ENCODE data around the gene JAKMIP3.

The JAKMIP3 gene

DNA sequence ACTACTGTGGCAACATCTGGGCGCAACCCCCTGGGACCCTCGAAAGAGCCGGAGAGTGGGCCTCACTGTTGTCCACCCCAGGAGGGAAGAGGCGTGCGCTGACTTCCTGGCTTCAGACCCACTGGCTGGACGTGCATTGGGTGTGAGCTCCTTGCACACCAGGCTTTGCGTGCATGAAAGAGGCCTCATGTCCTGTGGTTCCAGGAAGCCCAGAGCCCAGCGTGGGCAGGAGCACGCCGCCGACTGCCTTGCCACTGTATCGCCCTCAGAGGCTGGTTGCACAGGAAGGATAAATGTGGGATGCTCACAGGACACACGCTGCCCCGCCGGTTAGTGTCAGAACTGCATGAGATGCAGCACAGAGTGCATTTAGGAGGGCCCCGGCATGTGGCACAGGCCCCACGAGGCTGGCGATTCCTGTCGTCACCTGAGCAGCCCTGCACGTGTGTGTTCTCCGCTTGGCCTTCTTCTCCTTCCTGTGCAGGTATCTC, 8.5 kb upstream of the JAKMIP3 start:
- no peak for TF ChIP-seq TAF1 (IDR thresholded peaks at IDR 0.05; ENCODE audit: borderline replicate concordance, insufficient read depth, low read length)
- TF ChIP-seq, protein P1, sequence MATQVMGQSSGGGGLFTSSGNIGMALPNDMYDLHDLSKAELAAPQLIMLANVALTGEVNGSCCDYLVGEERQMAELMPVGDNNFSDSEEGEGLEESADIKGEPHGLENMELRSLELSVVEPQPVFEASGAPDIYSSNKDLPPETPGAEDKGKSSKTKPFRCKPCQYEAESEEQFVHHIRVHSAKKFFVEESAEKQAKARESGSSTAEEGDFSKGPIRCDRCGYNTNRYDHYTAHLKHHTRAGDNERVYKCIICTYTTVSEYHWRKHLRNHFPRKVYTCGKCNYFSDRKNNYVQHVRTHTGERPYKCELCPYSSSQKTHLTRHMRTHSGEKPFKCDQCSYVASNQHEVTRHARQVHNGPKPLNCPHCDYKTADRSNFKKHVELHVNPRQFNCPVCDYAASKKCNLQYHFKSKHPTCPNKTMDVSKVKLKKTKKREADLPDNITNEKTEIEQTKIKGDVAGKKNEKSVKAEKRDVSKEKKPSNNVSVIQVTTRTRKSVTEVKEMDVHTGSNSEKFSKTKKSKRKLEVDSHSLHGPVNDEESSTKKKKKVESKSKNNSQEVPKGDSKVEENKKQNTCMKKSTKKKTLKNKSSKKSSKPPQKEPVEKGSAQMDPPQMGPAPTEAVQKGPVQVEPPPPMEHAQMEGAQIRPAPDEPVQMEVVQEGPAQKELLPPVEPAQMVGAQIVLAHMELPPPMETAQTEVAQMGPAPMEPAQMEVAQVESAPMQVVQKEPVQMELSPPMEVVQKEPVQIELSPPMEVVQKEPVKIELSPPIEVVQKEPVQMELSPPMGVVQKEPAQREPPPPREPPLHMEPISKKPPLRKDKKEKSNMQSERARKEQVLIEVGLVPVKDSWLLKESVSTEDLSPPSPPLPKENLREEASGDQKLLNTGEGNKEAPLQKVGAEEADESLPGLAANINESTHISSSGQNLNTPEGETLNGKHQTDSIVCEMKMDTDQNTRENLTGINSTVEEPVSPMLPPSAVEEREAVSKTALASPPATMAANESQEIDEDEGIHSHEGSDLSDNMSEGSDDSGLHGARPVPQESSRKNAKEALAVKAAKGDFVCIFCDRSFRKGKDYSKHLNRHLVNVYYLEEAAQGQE (IDR thresholded peaks at IDR 0.05; ENCODE audit: insufficient read depth in 1 of 2, low read depth in 2 of 2, low read length in 2 of 2): no peak
- no peak for TF ChIP-seq FOXP2 (optimal IDR thresholded peaks at IDR 0.05; ENCODE audit: borderline replicate concordance, extremely low read depth, extremely low read length, insufficient read depth)
- TF ChIP-seq POLR2AphosphoS5 (IDR thresholded peaks at IDR 0.05; ENCODE audit: low read depth, low read length): no peak
- TF ChIP-seq SIN3A (IDR thresholded peaks at IDR 0.05; ENCODE audit: borderline replicate concordance, insufficient read depth, low read length): no peak

DNA sequence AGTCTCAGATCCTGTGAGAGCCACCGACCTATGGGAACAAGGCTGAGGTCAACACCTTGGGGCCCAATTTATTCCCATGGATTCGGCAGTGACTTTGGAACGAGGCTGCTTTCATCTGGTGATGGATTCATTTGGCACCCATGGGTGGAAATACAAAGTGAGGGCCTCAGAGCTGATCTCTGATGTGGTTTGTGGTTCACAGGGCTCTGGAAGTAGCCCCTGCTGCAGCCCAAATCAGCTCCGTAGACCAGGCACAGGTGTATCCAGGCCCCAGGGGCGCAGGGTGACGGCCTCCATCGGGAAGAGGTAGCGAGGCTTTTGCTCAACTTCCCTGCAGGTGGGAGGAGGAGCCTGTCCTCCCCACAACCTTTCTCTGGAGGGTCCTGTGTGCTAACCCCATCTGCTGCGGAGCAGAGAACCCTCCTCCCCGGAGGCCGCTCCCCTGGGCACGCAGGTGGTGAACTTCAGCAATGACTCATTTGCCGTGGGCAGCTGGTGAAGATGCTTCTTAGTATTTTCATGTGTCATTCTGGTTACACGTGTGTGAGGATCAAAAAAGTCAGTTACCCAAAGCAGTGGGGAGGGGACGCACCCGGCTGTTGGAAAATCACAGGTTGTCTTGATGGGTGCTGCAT, 7.5 kb upstream of the JAKMIP3 start:
- TF ChIP-seq, protein P1 (IDR thresholded peaks at IDR 0.05; ENCODE audit: insufficient read depth in 1 of 2, low read depth in 2 of 2, low read length in 2 of 2): no peak
- no peak for TF ChIP-seq SIN3A (IDR thresholded peaks at IDR 0.05; ENCODE audit: borderline replicate concordance, insufficient read depth, low read length)
- TF ChIP-seq FOXP2 (optimal IDR thresholded peaks at IDR 0.05; ENCODE audit: borderline replicate concordance, extremely low read depth, extremely low read length, insufficient read depth): no peak
- no peak for TF ChIP-seq TAF1 (IDR thresholded peaks at IDR 0.05; ENCODE audit: borderline replicate concordance, insufficient read depth, low read length)
- no peak for TF ChIP-seq POLR2AphosphoS5 (IDR thresholded peaks at IDR 0.05; ENCODE audit: low read depth, low read length)

DNA sequence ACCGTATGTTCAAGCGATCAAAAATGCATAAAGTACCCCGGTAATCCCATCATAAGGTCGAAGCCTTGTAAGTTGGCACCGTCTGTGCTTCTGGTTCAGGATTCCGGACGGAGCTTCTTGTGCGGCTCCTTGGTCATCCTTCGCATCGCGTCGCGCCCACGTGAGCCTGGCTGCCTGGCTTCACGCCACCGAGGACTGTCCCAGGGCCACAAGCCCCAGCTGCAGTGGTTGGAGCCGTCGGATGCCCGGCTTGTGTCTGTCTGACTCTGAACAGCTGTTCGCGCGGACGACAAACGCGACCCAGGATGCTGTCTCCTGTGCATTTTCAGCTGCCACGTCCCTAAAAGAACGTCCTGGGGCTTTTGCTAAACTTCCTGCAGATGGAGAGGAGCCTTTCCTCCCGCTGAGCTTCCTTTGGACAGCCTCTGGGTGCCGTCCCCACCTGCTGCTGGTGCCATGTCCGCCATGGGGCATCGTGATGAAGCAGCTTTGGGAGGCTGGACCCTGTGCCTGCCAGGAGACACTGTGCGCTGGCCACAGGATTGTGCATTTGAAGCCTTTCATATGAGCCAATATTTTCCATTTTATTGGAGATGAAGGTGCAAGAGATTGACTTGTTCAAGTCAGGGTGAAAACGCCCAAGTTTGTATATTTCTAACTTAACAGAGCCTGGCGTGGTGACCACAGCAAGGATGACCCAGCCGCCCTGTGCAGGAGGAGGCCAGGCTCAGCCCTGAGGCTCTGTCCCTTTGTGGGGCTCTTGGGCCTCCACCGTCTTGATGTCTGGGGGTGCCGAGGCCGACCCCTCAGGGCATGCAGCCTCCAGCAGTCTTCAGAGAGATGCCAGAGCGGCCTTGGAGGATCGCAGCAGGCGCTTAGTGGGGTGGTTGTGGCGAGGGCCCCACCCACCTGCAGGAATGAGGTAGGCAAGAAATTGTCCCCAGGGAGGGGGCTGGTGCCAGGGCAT, 6.7 kb upstream of the JAKMIP3 start:
- no peak for TF ChIP-seq TAF1 (IDR thresholded peaks at IDR 0.05; ENCODE audit: borderline replicate concordance, insufficient read depth, low read length)
- no peak for TF ChIP-seq FOXP2 (optimal IDR thresholded peaks at IDR 0.05; ENCODE audit: borderline replicate concordance, extremely low read depth, extremely low read length, insufficient read depth)
- TF ChIP-seq, protein P1 (IDR thresholded peaks at IDR 0.05; ENCODE audit: insufficient read depth in 1 of 2, low read depth in 2 of 2, low read length in 2 of 2): no peak
- no peak for TF ChIP-seq POLR2AphosphoS5 (IDR thresholded peaks at IDR 0.05; ENCODE audit: low read depth, low read length)
- no peak for TF ChIP-seq SIN3A (IDR thresholded peaks at IDR 0.05; ENCODE audit: borderline replicate concordance, insufficient read depth, low read length)

DNA sequence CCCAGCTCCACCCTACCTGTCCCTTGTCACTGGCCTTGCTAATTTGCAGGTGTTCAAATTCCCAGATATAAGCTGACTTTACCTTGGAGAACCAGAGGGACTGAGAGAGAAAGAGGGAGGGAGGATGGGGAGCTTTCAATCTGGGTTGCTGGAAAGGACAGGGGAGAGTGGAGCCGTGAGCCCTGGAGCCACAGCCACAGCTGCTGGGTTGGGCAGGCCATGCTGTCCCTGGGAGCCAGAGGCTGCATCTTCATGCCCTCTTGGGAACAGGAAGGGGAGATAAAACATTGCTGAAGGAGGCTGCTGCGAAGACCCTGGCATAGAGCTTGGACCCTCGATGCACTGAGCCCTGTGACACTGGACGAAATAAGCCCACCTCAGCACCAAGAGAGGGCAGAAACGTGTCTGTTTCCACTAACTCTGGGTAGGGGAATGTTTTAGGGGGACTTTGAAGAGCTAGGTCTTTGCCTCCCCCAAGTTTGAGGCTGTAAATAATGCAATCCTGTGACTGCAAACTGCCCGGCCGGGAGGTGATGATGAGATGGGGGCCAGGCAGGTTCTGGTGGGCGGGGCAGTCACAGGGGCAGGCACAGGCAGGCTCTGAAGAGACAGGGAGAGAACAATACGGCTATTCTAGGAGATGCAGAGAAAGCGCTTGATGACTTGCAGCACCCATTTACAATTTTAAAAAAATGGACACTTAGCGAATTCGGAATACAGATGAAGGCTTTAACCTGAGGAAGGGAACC, 5.8 kb upstream of the JAKMIP3 start:
- no peak for TF ChIP-seq SIN3A (IDR thresholded peaks at IDR 0.05; ENCODE audit: borderline replicate concordance, insufficient read depth, low read length)
- TF ChIP-seq, protein P1 (IDR thresholded peaks at IDR 0.05; ENCODE audit: insufficient read depth in 1 of 2, low read depth in 2 of 2, low read length in 2 of 2): no peak
- TF ChIP-seq POLR2AphosphoS5 (IDR thresholded peaks at IDR 0.05; ENCODE audit: low read depth, low read length): no peak
- TF ChIP-seq TAF1 (IDR thresholded peaks at IDR 0.05; ENCODE audit: borderline replicate concordance, insufficient read depth, low read length): no peak
